Activated CD4-positive, alpha-beta memory T cell treated with anti-CD3 and anti-CD28 coated beads, Interleukin-2, amount 10 ng/mL, durations not matched to agents 7 days and 5 days (primary cell): ENCODE data around the gene TCF19. TPM values are rescaled to one million over a fixed set of nuclear protein-coding genes. Genes with fewer than 3 reads are reported as not detected.

Experiments
- CTCF ChIA-PET: fragments of 350-600 bp; sonication (Branson Sonifier 250); formaldehyde crosslinking; loops from one replicate; lab custom pipeline; 2021; ENCODE audit warnings: antibody characterized with exemption, inconsistent platforms; lab: Charles Lee
- POLR2A ChIA-PET: fragments of 350-600 bp; sonication (Branson Sonifier 250); formaldehyde crosslinking; loops from one replicate; lab custom pipeline; 2021; ENCODE audit warnings: antibody characterized with exemption; lab: Charles Lee
- DNase-seq: peaks from one replicate; pipeline ENCODE4 v3.0.0-alpha.2; 2020
- H3K27ac Mint-ChIP-seq: one replicate; pipeline ENCODE4 v1.8.0; 2021; ENCODE audit warnings: mild to moderate bottlenecking, mixed read lengths
- H3K27me3 Mint-ChIP-seq: one replicate; pipeline ENCODE4 v1.8.0; 2021; ENCODE audit warnings: mixed read lengths
- H3K36me3 Mint-ChIP-seq: one replicate; pipeline ENCODE4 v1.8.0; 2021; ENCODE audit warnings: low read depth, mixed read lengths
- H3K4me1 Mint-ChIP-seq: one replicate; pipeline ENCODE4 v1.8.0; 2021; ENCODE audit warnings: mixed read lengths
- H3K4me3 Mint-ChIP-seq: one replicate; pipeline ENCODE4 v1.8.0; 2021; ENCODE audit warnings: mild to moderate bottlenecking, mixed read lengths
- H3K9me3 Mint-ChIP-seq: one replicate; pipeline ENCODE4 v1.8.0; 2021; ENCODE audit warnings: mixed read lengths
- total RNA-seq, 2 experiments: library from RNA; stranded (reverse); gene quantifications; one replicate each; pipeline ENCODE4 v1.2.3, GENCODE V29; 2021

The TCF19 gene
- total RNA-seq, 2 experiments from 2014 or later: 78.9 to 80.7 TPM

DNA sequence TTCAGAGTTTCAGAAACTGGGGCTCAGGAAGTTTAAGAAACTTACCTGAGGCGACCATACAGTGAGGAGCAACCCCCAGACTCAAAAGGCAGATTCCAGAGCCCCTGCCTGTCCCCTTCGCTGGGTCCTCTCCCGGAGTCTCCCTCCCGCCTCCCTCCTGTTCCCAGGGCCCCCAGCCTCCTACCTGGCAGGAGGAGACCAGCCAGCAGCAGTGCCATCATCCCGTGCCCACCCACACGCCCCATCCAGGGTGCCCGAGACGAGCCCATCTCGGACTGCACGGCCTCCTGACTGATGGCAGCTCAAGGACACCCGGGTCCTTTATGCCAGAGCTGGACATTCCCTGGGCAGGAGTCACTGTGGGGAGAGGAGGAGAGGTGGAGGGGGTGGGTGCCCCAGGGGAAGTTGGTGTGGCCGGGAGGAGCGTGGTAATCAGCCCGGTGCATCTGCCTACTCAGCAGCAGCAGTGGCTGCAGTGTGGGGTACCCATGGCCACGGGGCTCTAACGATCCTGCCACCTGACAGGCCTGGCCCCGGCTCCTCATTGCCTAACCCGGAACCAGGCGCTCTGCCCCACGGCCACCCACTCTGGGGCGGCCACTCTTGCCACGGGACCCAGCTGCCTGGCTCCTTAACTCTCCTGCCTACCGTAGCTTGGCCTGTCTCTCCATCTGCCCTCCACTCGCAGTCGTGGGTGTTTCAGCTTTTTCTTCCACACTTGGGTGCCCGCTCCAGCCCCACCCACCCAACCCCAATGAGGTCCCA lies 38.1 kb upstream of the TCF19 start, which contains the start of gene CDSN:
Gene CDSN, minus strand, starts transcription at position 296 of the 765 bp plus-strand sequence. Its CDS starts 27 bp downstream, at position 269.
- no peaks in the 10 kb centered on the region for H3K9me3 Mint-ChIP-seq
- POLR2A ChIA-PET: no interaction called here
- no peak within 1 kb of the TSS for H3K27ac Mint-ChIP-seq
- peaks cover 21% of the 10 kb centered on the region for H3K27me3 Mint-ChIP-seq
- no peak within 1 kb of the TSS for H3K4me3 Mint-ChIP-seq
- CTCF ChIA-PET: no interaction called here
- no peak for DNase-seq
- no peaks in the 10 kb centered on the region for H3K36me3 Mint-ChIP-seq
- no peaks in the 10 kb centered on the region for H3K4me1 Mint-ChIP-seq

DNA sequence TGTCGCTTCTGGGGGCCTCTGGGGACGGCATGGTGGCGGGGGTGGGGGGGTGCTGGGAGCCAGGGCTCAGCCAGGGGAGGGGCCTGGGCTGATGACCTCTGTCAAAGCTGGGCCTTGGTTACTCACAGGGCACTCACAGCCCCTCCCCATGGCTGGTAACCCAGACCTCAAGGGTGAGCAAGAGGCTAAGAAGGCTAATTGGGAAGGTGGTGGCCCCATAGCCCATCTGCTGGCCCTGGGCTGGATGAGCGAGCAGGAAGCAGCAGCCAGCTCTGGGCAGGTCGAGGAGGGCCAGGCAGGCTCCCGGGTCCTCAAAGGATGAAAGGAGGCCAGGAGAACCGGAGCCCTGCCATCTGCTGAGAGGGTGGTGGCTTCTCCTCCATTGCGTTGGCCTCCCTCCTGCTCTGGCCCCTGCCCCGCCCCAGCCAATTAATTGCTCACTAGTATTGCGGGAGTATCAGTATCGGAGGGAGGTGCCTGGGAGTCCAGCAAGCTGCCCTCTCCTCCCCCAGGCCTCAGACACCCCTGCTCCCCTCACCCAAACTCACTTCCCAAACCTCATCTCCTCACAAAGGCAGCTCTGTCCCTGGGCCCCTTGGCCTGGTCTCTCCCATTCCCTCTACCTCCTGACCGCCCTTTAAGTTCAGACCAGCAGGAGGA lies 37.1 kb upstream of the TCF19 start:
- no peak overlapping the region for H3K4me3 Mint-ChIP-seq
- no peaks in the 10 kb centered on the region for H3K4me1 Mint-ChIP-seq
- H3K36me3 Mint-ChIP-seq: no peaks in the 10 kb centered on the region
- no peak for DNase-seq
- POLR2A ChIA-PET: no interaction called here
- no peaks in the 10 kb centered on the region for H3K9me3 Mint-ChIP-seq
- CTCF ChIA-PET: interaction anchor here (1.0 kb wide), 1 partner anchor 34 kb away, joined by 3 read pairs; no protein-coding TSS in a partner anchor
- H3K27me3 Mint-ChIP-seq: peaks cover 15% of the 10 kb centered on the region
- no peak overlapping the region for H3K27ac Mint-ChIP-seq

DNA sequence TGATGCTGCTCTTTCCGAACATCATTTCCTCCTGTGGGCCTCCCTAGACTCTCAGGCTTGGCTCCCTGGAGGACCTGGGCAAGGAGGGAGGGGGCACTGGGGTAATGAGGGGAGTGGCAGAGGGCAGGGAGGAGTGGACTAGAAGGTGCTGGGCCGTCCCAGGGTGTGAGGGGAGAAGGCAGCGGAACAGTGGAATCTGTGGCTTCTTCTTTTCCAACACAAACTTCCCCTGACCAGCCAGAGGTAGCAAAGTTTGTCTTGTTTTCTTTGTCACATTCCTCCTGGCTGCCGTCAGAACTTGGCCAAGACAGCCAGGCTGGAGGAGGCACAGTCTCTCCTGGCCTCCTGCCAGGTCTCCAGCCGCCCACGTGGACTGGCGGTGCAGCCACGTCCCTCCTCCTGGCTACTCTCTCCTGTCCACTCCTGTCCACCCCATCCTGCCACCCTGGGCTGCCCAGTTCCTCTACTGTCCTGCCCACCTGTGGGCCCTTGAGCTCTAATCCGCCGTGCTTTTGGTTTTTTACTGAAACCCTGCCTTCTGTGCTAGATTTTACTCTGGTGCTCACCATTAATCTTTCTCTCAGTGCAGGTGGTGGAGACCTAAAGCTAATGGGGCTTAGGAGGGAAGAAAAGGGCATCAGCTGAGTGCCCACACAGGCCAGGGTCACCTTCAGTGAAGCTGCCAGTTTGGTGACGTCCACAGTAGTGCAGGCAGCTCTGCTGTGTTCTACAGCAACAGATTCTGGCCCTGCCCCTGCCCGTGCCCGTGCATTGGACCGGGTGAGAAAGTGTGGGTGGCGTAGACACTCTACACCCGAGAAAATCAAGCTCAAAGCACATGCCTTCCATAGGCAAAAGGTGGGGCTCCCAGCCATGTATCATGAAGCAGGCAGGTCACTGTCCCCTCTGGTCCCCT lies 35.3 kb upstream of the TCF19 start:
- no peaks in the 10 kb centered on the region for H3K9me3 Mint-ChIP-seq
- H3K4me1 Mint-ChIP-seq: no peaks in the 10 kb centered on the region
- ChIA-PET CTCF (no interaction called here), POLR2A (no interaction called here)
- H3K36me3 Mint-ChIP-seq: no peaks in the 10 kb centered on the region
- no peak overlapping the region for H3K27ac Mint-ChIP-seq
- no peak for DNase-seq
- H3K27me3 Mint-ChIP-seq: peaks cover 15% of the 10 kb centered on the region
- H3K4me3 Mint-ChIP-seq: no peak overlapping the region

DNA sequence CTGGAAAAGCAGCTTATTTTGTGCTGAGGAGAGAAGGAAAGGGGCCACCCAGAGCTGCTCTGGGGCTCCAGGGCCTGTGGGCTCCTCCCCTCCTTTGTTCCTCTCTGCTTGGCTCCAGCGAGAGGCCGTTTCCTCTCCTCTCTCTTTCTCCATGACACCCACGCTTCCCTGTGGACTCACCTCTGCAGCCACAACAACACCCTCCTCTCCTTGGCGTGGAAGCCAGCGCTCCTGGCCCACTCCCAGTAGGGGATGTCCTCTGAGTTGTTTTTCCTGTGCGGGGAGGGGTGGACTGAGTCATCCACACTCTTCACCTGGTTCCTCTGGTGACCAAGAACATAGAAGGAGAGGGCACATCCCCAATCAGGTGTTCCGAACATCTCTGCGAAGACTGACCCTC lies 33.2 kb upstream of the TCF19 start:
- no peak overlapping the region for H3K27ac Mint-ChIP-seq
- no peaks in the 10 kb centered on the region for H3K9me3 Mint-ChIP-seq
- no peaks in the 10 kb centered on the region for H3K36me3 Mint-ChIP-seq
- H3K27me3 Mint-ChIP-seq: peaks cover 21% of the 10 kb centered on the region
- ChIA-PET POLR2A (no interaction called here), CTCF (no interaction called here)
- H3K4me3 Mint-ChIP-seq: no peak overlapping the region
- H3K4me1 Mint-ChIP-seq: no peaks in the 10 kb centered on the region
- no peak for DNase-seq

DNA sequence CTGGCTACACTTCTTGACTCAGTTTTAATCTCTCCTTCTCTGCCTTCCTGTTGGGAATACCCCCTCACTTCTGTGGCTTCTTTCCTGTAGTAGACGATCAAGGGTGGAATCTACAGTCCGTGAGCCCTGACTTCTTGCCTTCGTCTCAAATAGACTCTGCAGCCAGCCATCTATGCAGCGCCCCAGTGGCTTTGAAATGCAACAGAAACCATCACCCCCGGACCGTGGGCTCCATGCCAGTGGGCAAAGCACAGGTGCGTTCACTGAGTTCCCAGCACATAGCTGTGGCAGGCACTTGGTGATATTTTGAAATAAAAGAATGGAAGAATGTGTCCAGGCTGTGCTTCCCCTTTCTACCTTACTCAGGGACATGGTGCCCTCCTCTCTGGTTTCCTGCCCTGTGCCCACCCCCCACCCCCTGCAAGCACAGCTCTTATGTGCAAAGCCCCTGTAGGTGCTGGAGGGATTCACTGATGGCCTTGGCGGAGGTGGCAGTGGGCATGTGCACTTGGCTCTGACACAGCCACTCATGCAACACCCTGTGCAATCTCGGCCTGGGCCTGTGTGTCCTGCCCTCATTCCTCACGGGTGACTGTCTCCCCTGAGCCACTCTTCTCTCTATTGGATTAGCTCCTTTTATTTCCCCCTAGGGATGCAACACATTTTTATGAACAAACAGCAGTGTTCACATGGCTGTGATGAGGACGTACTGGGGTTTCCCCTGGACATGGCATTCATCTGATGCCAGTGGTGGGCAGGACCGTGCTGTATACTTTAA lies 32.6 kb upstream of the TCF19 start:
- POLR2A ChIA-PET: no interaction called here
- CTCF ChIA-PET: interaction anchor here (0.7 kb wide), 1 partner anchor 10 kb away, joined by 3 read pairs; no protein-coding TSS in a partner anchor
- Mint-ChIP-seq H3K4me1 (no peaks in the 10 kb centered on the region), H3K9me3 (no peaks in the 10 kb centered on the region), H3K27ac (no peak overlapping the region), H3K27me3 (peaks cover 22% of the 10 kb centered on the region), H3K36me3 (no peaks in the 10 kb centered on the region), H3K4me3 (no peak overlapping the region)
- DNase-seq: no peak

DNA sequence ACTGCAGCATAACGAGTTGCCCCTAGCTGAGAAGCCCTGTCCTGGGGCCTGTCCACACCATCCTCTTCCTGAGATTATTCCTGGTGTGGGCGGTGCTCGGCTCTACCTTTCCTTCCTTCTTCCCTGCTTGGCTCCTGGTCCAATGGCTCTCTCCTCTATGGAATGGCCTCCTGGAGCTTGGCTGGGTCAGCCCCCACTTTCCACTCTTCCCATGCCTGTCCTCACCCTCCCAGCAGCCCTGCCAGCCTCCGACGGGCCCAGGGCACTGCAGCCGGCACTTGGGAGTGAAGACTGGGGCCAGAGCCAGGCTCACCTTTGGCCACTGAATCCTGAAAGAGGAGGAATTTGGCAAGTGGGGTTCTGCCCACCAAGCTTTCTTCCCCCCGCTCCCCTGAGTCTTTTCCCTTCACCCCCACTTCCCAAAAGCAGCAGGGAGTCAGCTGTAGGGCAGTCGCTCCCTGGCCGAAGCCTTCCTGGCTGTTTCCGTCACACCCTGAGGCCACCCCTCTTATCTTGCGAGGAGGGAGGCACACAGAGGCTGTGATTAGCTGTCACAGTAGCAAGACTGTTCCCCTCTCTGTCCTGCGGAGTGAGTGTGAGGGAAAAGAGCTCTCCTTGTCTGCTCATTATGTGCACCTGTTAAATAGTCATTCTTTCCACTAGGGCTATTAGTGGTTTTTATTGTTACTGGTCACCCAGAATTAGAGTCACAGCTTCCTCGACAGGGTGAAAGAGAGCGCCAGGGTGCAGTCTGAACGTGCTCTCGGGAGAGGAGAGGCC lies 31.8 kb upstream of the TCF19 start:
- H3K27ac Mint-ChIP-seq: no peak overlapping the region
- no peak for DNase-seq
- H3K27me3 Mint-ChIP-seq: peaks cover 22% of the 10 kb centered on the region
- H3K9me3 Mint-ChIP-seq: no peaks in the 10 kb centered on the region
- H3K36me3 Mint-ChIP-seq: no peaks in the 10 kb centered on the region
- H3K4me1 Mint-ChIP-seq: no peaks in the 10 kb centered on the region
- POLR2A ChIA-PET: no interaction called here
- CTCF ChIA-PET: interaction anchor here (0.7 to 5.5 kb wide), 5 partner anchors 9 to 266 kb away, joined by 3 to 30 read pairs (median 3); partner anchors contain the start of gene PSORS1C1
- H3K4me3 Mint-ChIP-seq: no peak overlapping the region

DNA sequence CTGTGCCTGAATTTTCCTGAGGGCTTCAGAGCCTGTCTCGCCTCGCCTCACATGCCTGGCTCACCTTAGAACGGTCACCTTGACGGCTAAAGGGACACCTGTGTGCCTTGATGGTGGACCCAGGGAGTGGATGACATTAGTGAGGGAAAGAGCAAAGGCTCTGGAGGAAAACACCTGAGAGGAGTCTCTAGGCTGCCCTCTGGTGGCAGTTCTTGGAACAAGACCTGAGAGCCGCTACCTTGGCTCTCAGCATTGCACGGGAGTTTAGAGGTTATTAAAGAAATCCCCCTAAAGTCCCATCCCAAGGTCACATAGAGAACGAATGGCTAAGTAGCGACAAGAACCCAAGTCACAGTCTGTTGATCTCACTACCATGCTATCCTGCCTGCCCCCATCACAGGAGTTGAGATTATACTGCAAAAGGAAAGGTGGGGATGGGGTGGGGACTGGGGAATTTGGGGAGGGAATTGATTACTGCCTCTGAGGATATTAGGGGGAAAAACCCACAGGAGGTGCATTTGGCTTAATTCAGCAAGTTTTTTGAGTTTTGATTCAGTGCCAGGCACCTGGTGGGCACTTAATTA lies 30.2 kb upstream of the TCF19 start:
- H3K36me3 Mint-ChIP-seq: no peaks in the 10 kb centered on the region
- no peak overlapping the region for H3K27ac Mint-ChIP-seq
- H3K4me3 Mint-ChIP-seq: no peak overlapping the region
- CTCF ChIA-PET: interaction anchor here (0.6 to 5.5 kb wide), 10 partner anchors 9 to 238 kb away, joined by 3 to 30 read pairs (median 4); partner anchors contain the start of gene PSORS1C1
- no peaks in the 10 kb centered on the region for H3K4me1 Mint-ChIP-seq
- DNase-seq: peak; percentile 78
- POLR2A ChIA-PET: interaction anchor here (0.6 kb wide), 1 partner anchor 17 kb away, joined by 3 read pairs; no protein-coding TSS in a partner anchor
- H3K27me3 Mint-ChIP-seq: peaks cover 22% of the 10 kb centered on the region
- H3K9me3 Mint-ChIP-seq: no peaks in the 10 kb centered on the region

DNA sequence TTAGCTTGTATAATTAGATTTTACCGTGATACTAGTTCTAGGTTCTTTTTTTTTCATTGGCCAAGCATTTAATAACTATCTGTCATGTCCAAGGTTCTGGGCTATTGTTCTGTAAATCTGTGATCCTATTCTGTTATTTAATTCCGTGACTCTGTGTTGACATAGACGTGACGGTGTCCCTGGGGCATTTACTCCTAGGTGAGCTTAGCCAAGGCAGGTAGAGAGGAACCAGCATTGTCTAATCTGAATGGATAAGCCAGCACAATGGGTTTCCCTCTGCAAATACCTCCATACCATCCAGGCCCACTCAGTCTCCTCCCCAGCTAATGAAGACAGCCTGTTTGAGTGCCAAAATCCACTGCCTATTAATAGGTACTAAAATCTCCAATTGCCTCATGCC lies 29.3 kb upstream of the TCF19 start:
- DNase-seq: no peak
- H3K36me3 Mint-ChIP-seq: no peaks in the 10 kb centered on the region
- H3K27ac Mint-ChIP-seq: no peak overlapping the region
- no peaks in the 10 kb centered on the region for H3K4me1 Mint-ChIP-seq
- CTCF ChIA-PET: interaction anchor here (0.6 to 5.5 kb wide), 12 partner anchors 8 to 237 kb away, joined by 3 to 30 read pairs (median 4); partner anchors contain the start of gene PSORS1C1
- POLR2A ChIA-PET: interaction anchor here (1.3 kb wide), 1 partner anchor 68 kb away, joined by 4 read pairs; no protein-coding TSS in a partner anchor
- H3K27me3 Mint-ChIP-seq: peaks cover 16% of the 10 kb centered on the region
- H3K4me3 Mint-ChIP-seq: no peak overlapping the region
- H3K9me3 Mint-ChIP-seq: no peaks in the 10 kb centered on the region

DNA sequence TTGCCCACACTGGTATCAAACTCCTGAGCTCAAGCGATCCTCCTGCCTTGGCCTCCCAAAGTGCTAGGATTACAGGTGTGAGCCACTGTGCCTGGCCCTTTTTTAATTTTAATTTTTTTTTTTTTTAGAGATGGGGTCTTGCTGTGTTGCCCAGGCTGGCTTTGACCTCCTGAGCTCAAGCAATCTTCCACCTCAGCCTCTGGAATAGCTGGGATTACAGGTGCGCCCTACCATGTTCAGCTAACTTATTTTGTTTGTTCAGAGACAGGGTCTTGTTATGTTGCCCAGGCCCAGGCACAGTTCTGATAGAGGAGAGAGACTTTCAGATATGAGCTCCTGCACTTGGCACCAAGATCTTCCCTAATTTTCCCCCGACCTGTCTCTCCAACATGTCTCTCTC lies 27.6 kb upstream of the TCF19 start:
- Mint-ChIP-seq H3K9me3 (no peaks in the 10 kb centered on the region), H3K4me1 (peaks cover under 1% of the 10 kb centered on the region), H3K27ac (no peak overlapping the region), H3K4me3 (no peak overlapping the region), H3K36me3 (no peaks in the 10 kb centered on the region), H3K27me3 (peaks cover 16% of the 10 kb centered on the region)
- ChIA-PET CTCF (interaction anchor here (0.7 to 5.5 kb wide), 6 partner anchors 14 to 375 kb away, joined by 3 to 30 read pairs (median 4); partner anchors contain the start of gene PSORS1C1), POLR2A (no interaction called here)
- DNase-seq: no peak

DNA sequence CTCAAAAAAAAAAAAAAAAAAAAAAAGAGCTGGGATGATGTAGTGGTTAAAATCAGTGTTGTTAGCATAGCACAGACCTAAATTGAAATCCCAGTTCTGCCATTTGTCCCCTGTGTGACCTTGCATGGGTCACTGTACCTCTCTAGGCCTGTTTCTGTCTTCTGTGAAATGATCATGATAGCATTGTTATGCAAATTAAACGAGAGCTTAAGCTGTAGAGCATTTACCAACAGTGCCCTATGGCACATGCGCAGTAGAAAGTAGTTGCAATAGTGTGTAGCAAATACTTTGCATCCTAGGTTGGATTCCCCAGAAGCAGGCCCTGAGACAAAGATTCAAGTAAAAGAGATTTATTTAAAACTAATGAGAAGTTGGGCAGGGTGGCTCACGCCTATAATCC lies 26.8 kb upstream of the TCF19 start:
- Mint-ChIP-seq H3K27me3 (peaks cover 16% of the 10 kb centered on the region), H3K27ac (no peak overlapping the region), H3K4me3 (no peak overlapping the region), H3K9me3 (no peaks in the 10 kb centered on the region), H3K4me1 (peaks cover 2% of the 10 kb centered on the region), H3K36me3 (no peaks in the 10 kb centered on the region)
- DNase-seq: no peak
- POLR2A ChIA-PET: no interaction called here
- CTCF ChIA-PET: interaction anchor here (0.9 to 5.5 kb wide), 5 partner anchors 15 to 245 kb away, joined by 3 to 30 read pairs (median 5); partner anchors contain the start of gene PSORS1C1

DNA sequence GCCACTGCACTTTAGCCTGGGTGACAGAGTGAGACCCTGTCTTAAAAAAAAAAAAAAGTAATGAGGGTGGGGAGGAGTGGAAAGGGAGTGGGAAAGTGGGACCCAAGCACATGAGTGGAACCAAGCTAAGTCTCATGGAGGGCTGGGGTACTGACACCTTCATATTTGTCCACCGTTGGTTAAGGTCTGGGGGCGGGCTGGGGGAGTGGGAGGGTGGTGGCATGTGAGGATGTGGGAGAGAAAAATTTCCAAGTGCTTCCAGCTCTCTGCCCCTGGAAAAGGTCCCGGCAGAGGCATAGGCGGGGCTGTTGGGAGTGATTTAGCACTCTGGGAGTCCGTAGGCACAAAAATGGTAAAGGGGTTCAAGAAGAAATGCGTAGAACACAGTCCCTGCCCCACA lies 25.6 kb upstream of the TCF19 start:
- DNase-seq: no peak
- no peaks in the 10 kb centered on the region for H3K36me3 Mint-ChIP-seq
- POLR2A ChIA-PET: no interaction called here
- H3K27ac Mint-ChIP-seq: no peak overlapping the region
- H3K27me3 Mint-ChIP-seq: peaks cover 15% of the 10 kb centered on the region
- CTCF ChIA-PET: interaction anchor here (0.7 to 1.3 kb wide), 2 partner anchors 30 to 233 kb away, joined by 3 to 8 read pairs; no protein-coding TSS in a partner anchor
- H3K4me1 Mint-ChIP-seq: peaks cover 6% of the 10 kb centered on the region
- H3K9me3 Mint-ChIP-seq: no peaks in the 10 kb centered on the region
- no peak overlapping the region for H3K4me3 Mint-ChIP-seq
